NCI-H510A (cell line): ENCODE data around the gene IRF9.
A peak's percentile ranks its signal among the peaks of the same experiment; 100 is the strongest.
"Not testable (repeated sequence)": the region's sequence is repeated elsewhere in the genome, so short reads cannot be mapped to it uniquely, and the experiment has no call there.

ENCODE experiments used
- DNase-seq: peaks from one replicate; lab custom pipeline; 2025; lab: John Stamatoyannopoulos, UW

The IRF9 gene

GRCh38 chr14:24194873-24195185, 33.8 kb downstream of the IRF9 start:
- no peak for DNase-seq

DNA sequence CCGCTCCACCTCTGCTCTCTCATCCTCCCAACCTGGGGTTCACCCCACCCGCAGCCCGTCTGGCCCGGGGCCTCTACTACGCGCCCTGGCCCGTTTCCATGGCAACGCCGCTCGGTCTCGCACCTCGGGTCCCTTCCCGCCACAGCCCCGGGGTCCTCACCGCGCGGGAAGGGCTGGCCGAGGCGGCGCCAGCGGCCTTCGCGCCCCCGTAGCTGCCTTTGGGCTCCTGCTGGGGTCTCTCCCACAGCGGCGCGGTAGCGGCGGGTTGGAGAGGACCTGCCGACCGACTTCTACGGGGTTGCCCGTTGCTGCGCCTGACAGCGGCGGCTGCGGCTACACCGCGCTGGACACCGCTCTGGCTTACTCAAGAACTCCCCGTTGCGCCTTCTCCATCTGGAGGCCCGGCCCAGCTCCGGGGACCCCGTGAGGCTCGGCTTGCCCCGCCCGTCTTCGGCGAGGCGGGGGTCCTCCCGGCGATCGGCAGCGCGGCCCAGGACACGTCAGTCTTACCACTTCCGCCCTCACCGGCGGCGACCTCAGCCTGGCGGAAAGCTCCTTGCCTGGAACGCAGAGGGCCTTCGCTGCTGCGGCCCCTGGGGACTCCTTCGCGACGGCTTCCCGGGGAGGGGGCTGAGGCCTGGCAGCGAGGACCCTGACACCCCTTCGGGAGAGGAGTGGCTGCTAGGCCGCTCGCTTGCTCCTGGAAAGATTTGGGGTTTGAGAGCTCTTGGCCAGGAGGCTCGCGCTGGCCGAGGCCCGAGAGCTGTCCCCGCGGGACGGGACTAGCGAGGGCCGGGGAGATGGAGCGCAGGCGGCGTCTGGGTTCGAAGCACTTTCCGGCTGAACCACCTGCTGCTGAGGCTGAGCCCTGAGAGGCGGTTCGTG, 34.4 kb downstream of the IRF9 start, which contains the start of gene TM9SF1:
Gene TM9SF1 (minus strand): TSS at position 256 of the 885 bp plus-strand sequence. CDS start 422 bp downstream, outside the sequence.
- peak; percentile 78 for DNase-seq

DNA sequence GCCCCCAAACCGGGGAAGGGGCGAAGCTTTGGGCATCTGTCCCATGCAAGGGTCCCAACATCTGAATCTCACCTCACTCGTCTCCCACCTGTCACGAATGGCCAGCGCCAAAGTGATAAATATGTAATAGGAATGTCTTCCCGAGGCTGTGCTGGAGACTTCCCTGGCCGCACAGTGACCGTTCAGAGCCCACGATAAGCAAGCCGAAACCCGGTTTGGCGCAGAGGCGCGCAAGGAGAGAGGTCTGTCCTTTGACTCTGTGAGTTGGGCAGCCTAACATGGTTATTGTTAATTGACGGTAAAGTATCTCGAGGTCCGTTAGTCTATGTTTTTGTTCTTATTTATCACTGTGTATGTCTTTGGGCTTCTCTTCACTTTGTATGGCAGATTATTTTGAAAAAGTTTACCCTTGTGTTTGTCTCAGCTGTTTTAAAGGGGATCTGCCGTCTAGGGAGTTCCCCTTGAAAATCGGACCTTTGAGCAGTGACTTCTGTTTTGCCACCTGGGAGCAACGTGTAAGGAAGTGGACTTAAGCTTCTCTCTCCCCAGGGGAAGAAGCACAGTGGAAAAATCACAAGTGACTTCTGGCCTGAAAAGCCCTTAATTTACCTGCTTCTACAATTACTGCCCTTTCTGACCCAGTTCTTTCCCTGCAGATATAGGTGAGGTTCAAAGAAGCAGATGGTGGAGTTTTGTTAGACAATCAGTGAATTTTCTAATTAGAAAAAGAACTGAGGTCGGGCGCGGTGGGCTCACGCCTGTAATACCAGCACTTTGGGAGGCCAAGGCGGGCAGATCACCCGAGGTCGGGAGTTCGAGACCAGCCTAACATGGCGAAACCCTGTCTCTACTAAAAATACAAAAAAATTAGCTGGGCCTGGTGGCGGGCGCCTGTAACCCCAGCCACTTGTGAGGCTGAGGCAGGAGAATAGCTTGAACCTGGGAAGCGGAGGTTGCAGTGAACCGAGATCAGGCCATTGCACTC, 35.3 kb downstream of the IRF9 start:
- no peak for DNase-seq

GRCh38 chr14:24197056-24197450, 36.0 kb downstream of the IRF9 start:
- no peak for DNase-seq

- DNase-seq, result no peak
These were observed 37.9 kb downstream of the IRF9 start for GRCh38 chr14:24198814-24199524.

- DNase-seq, result not testable (repeated sequence)
These were observed 41.5 kb downstream of the IRF9 start for GRCh38 chr14:24202538-24202937.

GRCh38 chr14:24203249-24203886, 42.3 kb downstream of the IRF9 start:
- DNase-seq, result not testable (repeated sequence)

GRCh38 chr14:24204163-24205146, 43.4 kb downstream of the IRF9 start:
- DNase-seq, result no peak

DNA sequence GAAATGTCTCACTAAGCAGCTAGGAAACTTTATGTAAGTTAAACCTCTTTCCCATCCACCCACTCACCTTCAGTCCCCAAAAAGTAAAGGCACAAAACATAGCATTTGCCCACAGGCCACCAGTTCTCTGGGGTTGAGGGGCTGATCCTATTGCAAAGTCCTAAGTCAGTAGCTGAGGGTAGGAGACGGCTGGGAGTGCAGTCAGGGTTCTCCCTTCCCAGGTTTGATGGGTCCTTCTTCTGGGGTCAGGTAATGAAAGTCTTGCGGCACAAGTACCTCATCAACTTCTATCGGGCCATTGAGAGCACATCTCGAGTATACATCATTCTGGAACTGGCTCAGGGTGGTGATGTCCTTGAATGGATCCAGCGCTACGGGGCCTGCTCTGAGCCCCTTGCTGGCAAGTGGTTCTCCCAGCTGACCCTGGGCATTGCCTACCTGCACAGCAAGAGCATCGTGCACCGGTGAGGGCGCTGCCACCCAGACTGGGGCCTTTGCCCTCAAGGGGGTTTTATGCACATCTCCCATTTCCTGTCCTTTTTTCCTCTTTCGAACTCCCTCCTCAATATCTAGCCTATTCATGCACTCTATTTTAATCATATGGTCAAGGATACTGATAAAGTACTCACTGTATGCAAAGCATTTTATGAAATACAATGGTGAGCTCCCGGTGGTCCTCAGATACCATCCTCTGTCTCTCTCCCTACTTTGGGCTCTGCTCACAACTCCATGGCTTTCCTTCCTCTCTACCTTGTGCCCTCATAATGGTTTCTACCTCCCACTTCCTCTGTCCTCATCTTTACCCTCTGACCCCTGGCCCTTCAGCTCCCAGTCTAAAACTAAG, 45.4 kb downstream of the IRF9 start:
- DNase-seq, result no peak

- no peak for DNase-seq
These were observed 46.1 kb downstream of the IRF9 start for GRCh38 chr14:24207104-24207551.

DNA sequence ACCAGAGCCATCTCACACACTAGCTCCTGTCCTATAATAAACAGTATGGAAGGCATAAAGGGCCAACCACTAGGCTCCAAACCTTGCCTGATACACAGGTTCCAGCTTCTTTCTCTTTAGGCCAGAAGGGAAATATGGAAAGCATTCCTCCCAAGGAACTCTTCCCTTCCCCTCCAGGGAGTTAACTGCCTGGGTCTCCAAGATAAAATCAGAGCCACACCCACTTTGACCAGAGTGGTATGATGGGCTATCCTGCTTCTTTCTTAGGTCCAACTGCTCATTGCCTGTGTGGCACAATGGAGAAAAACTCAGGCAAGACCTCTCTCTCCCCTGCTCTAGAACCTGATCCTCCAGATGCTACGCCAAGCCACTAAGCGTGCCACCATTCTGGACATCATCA, 46.6 kb downstream of the IRF9 start:
- DNase-seq, result no peak

DNA sequence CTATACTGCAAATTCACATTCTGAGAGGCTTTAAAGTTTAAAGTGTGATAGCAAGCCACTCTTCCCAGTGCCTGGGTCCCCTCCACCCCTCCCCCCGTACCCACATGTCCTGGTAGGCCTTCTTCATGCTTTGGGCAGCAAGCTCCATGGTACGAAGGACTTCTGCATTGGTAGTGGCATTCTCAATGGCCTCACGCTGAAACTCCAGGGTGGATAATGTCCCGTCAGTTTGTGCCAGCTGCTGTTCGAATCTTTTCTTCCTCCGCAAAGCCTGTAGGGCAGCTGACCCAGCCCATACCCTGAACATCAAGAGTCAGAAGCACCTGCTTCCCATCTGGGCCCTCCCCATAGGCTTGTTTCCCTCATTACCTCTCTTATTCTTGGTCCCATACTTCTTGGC, 50.2 kb downstream of the IRF9 start:
- DNase-seq, result no peak

DNA sequence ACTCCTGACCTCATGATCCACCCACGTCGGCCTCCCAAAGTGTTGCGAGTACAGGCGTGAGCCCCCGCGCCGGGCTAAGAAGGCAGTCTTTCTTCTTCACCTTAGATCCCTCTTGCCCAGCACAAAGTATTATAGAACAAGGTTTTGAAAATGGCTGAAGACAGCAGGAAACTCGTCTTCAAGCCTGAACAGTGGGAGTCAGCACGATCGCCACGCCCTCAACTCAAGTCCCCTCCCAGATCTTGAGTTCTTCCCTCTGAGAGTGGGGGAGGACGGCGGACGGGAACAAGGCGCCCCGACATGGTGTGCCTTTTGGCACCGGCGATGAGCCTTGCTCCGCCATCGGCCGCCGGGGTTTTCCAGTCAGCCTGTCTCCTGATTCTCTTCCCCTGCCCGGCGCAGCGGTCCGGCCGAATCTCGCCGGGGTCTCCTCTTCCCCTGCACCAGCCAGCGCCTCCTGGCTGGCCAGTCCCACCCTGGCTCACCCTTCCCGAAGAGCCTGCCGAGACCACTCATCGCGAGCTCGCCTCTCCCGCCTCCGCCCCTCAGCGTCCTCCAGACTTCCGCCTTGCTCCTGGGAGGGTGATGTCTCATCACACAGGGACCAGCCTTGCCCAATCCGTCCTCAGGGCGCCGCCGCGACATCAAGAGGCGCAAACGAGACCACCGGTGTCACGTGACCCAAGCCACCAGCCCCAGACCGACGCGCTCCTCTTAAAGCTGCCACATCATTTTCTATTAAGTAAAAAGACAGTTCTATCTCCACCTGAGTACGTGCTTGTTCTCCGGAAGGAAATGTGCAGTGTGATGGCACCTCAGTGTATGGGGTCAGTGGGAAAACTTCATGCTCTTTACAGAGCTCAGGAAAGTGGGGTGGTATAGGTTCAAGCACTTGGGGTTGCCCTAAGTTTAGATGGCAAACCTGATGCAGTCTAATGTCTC, 52.1 kb downstream of the IRF9 start, which contains the start of gene CHMP4A:
Gene CHMP4A (minus strand): TSS at position 565 of the 942 bp plus-strand sequence. CDS start 49 bp downstream, at position 516.
- DNase-seq, result peak; percentile 97

DNA sequence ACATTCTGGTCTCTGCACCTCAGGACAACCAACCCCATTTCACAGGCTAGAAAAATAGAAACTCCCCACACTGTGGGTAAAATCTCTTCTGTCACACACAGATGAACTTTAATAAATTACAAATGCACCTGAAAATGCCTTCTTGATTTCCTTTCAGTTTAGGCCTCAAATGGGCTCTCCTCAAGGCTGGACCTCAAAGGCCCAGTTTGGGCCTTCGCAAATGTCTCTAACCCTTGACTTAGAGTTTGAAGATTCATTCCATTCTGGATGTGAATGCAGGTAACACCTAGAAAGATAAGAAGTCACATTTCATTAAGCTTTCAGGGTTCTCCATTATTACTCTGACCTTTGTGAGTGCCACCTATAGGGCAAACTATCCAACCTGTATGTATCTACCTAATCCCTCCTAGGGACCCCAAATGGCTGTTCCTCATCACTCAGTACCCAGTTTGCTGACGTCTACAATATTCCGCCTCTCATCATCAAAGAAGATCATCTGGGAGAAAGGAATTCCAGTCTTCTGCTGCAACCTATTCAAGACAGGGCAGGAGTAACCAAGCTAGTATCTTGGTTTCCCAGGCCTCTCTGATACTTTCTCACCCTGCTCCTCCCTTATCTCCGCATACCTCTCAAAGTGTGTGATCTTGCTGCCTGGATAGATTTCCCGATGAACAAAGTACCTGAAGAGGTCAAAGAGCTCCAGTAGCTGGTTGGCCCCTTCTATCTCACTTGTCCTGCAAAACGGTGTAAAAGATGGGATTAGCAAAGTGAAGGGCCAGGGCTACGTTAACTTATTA, 53.0 kb downstream of the IRF9 start:
- DNase-seq, result no peak

GRCh38 chr14:24215495-24216344, 54.7 kb downstream of the IRF9 start, which contains the start of gene MDP1:
Gene MDP1 (minus strand): TSS chr14:24216066. CDS start chr14:24215955, 111 bp downstream.
- peak; percentile 74 for DNase-seq
